NB4 (cell line): ENCODE data around the gene EIPR1.

Experiments used
- MYC ChIP-seq: IDR thresholded peaks from 2 replicates; pipeline ENCODE4 v1.6.1; 2011; ENCODE audit warnings: low read depth, low read length
- POLR2A ChIP-seq: IDR thresholded peaks from 2 replicates; pipeline ENCODE4 v1.6.1; 2011; ENCODE audit warnings: mild to moderate bottlenecking; ENCODE audit not compliant: insufficient read length; ENCODE audit errors: extremely low read depth
- TF ChIP-seq, protein P1 (sequence below): IDR thresholded peaks from one replicate; pipeline ENCODE4 v1.5.1; 2012; ENCODE audit warnings: low read depth, low read length
- TF ChIP-seq, protein P2 (sequence below): IDR thresholded peaks from 2 replicates; pipeline ENCODE4 v1.6.1; 2011; ENCODE audit warnings: low read depth, low read length

- TF ChIP-seq, protein P1, sequence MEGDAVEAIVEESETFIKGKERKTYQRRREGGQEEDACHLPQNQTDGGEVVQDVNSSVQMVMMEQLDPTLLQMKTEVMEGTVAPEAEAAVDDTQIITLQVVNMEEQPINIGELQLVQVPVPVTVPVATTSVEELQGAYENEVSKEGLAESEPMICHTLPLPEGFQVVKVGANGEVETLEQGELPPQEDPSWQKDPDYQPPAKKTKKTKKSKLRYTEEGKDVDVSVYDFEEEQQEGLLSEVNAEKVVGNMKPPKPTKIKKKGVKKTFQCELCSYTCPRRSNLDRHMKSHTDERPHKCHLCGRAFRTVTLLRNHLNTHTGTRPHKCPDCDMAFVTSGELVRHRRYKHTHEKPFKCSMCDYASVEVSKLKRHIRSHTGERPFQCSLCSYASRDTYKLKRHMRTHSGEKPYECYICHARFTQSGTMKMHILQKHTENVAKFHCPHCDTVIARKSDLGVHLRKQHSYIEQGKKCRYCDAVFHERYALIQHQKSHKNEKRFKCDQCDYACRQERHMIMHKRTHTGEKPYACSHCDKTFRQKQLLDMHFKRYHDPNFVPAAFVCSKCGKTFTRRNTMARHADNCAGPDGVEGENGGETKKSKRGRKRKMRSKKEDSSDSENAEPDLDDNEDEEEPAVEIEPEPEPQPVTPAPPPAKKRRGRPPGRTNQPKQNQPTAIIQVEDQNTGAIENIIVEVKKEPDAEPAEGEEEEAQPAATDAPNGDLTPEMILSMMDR, result no peak
- TF ChIP-seq POLR2A (no peak), MYC (no peak)
- TF ChIP-seq, protein P2, sequence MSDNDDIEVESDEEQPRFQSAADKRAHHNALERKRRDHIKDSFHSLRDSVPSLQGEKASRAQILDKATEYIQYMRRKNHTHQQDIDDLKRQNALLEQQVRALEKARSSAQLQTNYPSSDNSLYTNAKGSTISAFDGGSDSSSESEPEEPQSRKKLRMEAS, result no peak
Observed at GRCh38 chr2:3261511-3261910, 116.1 kb downstream of the EIPR1 start.
